Nephron (organoid): ENCODE data around the gene WDR5.
A peak's percentile ranks its signal among the peaks of the same experiment; 100 is the strongest.
"Not testable (repeated sequence)": the region's sequence is repeated elsewhere in the genome, so short reads cannot be mapped to it uniquely, and the experiment has no call there.

Source experiments
- H3K27ac Mint-ChIP-seq, 3 experiments: 2 replicates each; pipeline ENCODE4 v1.8.0; 2020; ENCODE audit warnings: mixed read lengths in 3 of 3, mild to moderate bottlenecking in 2 of 3, moderate library complexity in 1 of 3
- H3K27me3 Mint-ChIP-seq: 2 replicates; pipeline ENCODE4 v1.8.0; 2021; ENCODE audit warnings: low read depth, mild to moderate bottlenecking, moderate library complexity, mixed read lengths
- H3K36me3 Mint-ChIP-seq: 2 replicates; pipeline ENCODE4 v1.8.0; 2020; ENCODE audit warnings: low read depth, mixed read lengths
- H3K4me1 Mint-ChIP-seq: 2 replicates; pipeline ENCODE4 v1.8.0; 2020; ENCODE audit warnings: mixed read lengths
- H3K4me3 Mint-ChIP-seq, 3 experiments: 2 replicates each; pipeline ENCODE4 v1.8.0; 2020; ENCODE audit warnings: mild to moderate bottlenecking in 3 of 3, mixed read lengths in 3 of 3, moderate library complexity in 2 of 3
- H3K9me3 Mint-ChIP-seq: 2 replicates; pipeline ENCODE4 v1.8.0; 2020; ENCODE audit warnings: mixed read lengths
- TF ChIP-seq, protein P1 (sequence below), 3 experiments: fragments of 200-600 bp; sonication (generic); IDR thresholded peaks; one replicate each; pipeline ENCODE4 v1.5.0; 2021; ENCODE audit warnings: antibody characterized with exemption in 3 of 3; ENCODE audit not compliant: unreplicated experiment in 3 of 3

The WDR5 gene

DNA sequence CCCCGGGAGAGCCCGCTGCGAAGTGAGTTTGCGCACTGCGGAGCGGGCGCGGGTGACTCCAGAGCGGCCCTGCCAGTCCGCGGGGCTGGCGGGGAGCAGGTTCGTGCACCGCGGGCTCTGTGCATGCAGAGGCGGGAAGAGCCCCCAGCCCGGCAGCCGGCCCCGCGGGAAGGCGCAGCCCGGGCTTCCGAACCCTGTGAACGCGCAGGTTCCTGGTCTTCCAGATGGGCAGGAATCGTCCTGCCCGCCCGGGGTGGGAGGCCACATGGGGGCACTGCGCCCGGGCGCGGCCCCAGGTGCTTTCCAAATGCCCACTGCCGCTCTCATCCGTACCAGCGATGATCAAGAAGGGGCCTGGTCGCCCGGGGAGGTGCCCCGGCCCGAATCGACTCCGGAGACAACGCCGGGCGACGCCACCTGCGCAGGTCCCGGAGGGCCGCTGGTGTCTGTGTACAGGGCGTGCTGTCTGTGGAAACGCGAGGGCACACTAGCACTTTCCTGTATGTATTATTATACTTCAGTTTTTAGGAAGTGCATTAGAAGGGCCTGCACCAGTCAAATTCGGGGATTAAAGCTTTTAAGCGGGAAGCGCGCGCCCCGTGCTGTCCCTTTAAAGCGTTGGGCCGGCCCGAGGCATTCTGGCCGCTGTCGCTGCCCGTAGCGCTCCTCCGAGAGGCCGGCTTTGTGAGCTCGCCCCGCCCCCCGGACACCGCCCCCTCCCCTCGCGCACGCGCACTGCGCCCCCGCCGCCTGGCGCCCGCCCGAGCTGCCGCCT lies at the start of gene WDR5:
Gene WDR5, plus strand, starts transcription at position 740 of the 775 bp plus-strand sequence. CDS start 3,796 bp downstream, outside the sequence.
- Mint-ChIP-seq H3K27ac (peak within 1 kb of the TSS; percentile 83 to 95 (median 91)), H3K4me1 (peaks cover 63% of the 10 kb centered on the region), H3K36me3 (peaks cover 19% of the 10 kb centered on the region), H3K9me3 (no peaks in the 10 kb centered on the region), H3K27me3 (no peaks in the 10 kb centered on the region), H3K4me3 (peak within 1 kb of the TSS; percentile 92 to 95 (median 95))
- TF ChIP-seq, protein P1, sequence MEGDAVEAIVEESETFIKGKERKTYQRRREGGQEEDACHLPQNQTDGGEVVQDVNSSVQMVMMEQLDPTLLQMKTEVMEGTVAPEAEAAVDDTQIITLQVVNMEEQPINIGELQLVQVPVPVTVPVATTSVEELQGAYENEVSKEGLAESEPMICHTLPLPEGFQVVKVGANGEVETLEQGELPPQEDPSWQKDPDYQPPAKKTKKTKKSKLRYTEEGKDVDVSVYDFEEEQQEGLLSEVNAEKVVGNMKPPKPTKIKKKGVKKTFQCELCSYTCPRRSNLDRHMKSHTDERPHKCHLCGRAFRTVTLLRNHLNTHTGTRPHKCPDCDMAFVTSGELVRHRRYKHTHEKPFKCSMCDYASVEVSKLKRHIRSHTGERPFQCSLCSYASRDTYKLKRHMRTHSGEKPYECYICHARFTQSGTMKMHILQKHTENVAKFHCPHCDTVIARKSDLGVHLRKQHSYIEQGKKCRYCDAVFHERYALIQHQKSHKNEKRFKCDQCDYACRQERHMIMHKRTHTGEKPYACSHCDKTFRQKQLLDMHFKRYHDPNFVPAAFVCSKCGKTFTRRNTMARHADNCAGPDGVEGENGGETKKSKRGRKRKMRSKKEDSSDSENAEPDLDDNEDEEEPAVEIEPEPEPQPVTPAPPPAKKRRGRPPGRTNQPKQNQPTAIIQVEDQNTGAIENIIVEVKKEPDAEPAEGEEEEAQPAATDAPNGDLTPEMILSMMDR (IDR thresholded peaks at IDR 0.05; ENCODE audit: unreplicated experiment in 3 of 3) = peak in 1 of 3 experiments; percentile 20

DNA sequence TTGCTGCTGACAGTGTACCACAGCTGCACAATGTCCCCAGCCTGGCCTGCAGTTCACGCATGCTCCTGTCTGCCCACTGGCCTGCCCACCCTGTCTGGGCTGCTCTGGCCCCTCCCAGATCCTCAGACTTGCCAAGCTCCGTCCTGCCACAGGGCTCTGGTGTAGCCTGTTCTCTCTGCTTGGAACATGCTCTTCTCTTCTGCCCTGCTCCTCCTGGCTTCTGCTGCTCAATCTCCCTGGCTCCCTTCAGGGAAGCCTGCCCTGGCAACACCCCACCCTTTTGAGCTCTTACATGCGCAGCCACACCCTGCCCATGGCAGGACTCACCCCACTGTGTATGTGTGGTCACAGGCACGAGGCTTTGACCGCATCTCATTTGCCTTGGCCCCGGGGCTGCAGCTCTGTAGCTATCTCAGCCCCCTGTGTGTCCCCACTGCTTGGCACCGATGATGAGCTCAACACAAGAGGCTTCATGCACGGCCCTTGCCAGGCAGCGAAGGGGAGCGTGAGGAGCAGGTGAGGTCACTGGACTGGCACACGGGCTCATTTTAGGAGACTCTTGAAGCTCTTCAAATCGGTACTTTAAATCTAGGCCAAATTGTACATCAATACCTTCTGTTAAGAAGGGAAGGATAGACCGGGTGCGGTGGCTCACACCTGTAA lies 47.7 kb upstream of the WDR5 start:
- TF ChIP-seq, protein P1 (IDR thresholded peaks at IDR 0.05; ENCODE audit: unreplicated experiment in 3 of 3) = no peak
- Mint-ChIP-seq H3K9me3 (peaks cover 27% of the 10 kb centered on the region), H3K4me3 (no peak overlapping the region), H3K27me3 (peaks cover 6% of the 10 kb centered on the region), H3K27ac (no peak overlapping the region), H3K36me3 (no peaks in the 10 kb centered on the region), H3K4me1 (no peaks in the 10 kb centered on the region)

DNA sequence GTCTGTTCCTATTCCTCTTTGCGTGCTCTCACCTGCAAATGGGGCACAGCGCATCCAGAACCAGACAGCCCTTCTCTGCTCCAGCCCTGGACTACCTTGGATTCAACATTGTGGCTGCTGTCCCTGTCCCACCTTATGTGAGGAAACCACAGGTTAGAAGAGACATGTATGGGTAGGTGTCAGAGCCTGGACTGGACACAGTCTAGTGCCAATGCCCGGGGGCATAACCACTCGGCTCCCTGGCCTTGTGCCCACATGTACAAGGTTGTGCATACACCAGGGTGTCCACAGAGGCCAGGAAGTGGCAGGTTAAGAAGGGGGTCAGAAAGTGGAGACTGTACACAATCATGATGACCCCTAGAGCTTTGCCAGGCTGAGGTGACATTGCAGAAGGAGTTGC lies 45.9 kb upstream of the WDR5 start:
- Mint-ChIP-seq H3K4me3 (no peak overlapping the region), H3K36me3 (no peaks in the 10 kb centered on the region), H3K9me3 (peaks cover 18% of the 10 kb centered on the region), H3K4me1 (no peaks in the 10 kb centered on the region), H3K27ac (no peak overlapping the region), H3K27me3 (peaks cover 11% of the 10 kb centered on the region)
- TF ChIP-seq, protein P1 (IDR thresholded peaks at IDR 0.05; ENCODE audit: unreplicated experiment in 3 of 3) = no peak

DNA sequence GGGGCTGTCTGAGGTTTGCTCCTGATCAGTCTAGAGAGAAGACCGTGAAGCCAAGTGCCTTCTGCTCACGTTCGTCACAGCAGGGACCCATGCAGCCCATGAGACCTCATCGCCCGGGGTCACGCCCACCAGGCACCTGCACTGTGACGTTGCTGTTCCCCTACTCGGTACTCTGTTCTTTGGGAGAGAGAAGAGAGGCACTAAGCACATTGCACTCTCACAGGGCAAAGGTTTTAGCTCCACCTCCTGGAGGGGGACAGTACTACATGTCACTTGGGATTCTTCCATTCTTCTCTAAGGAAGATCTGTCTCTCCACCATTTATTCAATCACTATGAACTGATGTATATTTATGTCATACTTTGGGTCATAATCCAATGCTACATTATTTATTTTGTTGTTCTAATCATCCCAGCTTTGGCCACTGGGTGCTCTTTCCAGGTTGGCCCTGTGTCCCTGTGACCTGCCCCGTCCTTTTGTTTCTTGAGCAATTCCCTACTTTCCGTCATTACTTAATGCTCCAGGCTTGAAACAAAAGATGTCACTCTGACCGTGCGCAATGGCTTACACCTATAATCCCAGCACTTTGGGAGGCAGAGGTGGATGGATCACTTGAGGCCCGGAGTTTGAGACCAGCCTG lies 36.6 kb upstream of the WDR5 start:
- Mint-ChIP-seq H3K9me3 (peaks cover 6% of the 10 kb centered on the region), H3K27me3 (peaks cover 21% of the 10 kb centered on the region), H3K27ac (no peak overlapping the region), H3K4me3 (no peak overlapping the region), H3K36me3 (no peaks in the 10 kb centered on the region), H3K4me1 (no peaks in the 10 kb centered on the region)
- TF ChIP-seq, protein P1 (IDR thresholded peaks at IDR 0.05; ENCODE audit: unreplicated experiment in 3 of 3) = peak in 2 of 3 experiments; percentile 37 to 46

DNA sequence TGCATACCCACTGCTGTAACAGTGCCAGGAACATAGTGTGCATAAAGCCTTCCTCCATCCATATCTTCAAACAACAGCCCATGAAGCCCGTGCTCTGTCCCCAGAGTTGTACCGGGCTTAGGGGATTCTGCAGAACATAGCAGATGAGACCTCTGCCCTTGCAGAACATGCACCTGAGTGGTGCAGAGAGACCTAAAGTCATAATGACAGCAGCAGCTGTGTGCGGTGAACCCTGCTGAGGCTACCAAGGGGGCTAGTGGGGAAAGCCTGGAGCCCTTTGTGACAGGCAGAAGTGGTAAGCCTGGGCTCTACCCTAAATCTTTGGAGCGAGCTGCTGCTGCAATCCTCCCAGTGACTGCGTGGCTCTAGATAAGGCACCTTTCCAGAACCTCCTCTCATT lies 35.8 kb upstream of the WDR5 start:
- Mint-ChIP-seq H3K27me3 (peaks cover 27% of the 10 kb centered on the region), H3K4me1 (no peaks in the 10 kb centered on the region), H3K9me3 (peaks cover 9% of the 10 kb centered on the region), H3K27ac (no peak overlapping the region), H3K36me3 (no peaks in the 10 kb centered on the region), H3K4me3 (no peak overlapping the region)
- TF ChIP-seq, protein P1 (IDR thresholded peaks at IDR 0.05; ENCODE audit: unreplicated experiment in 3 of 3) = no peak

DNA sequence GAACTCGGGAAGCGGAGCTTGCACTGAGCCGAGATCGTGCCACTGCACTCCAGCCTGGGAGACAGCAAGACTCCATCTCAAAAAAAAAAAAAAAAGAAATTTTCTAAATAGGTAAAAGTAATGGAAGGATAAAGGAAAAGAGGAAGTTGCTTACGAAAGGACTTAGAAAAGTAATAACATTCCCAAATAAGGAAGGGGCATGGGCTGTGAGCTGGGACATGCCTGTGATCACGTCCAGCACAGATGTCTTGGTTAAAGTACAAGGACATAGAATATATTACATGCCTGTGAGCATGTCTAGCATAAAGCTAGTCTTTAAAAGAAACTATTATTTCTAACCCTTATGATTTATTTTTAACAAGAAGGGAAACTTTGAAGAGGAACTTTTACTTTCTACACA lies 34.7 kb upstream of the WDR5 start:
- not testable (repeated sequence) for H3K4me3 Mint-ChIP-seq, H3K4me1 Mint-ChIP-seq

More for the DNA sequence above, 34.7 kb upstream of the WDR5 start:
- H3K36me3 Mint-ChIP-seq, H3K27ac Mint-ChIP-seq: not testable (repeated sequence)
- peaks cover 29% of the 10 kb centered on the region for H3K27me3 Mint-ChIP-seq
- H3K9me3 Mint-ChIP-seq = peaks cover 13% of the 10 kb centered on the region
